Uterus (tissue), 4 donors: ENCODE data around the gene ACADL. TPM values are rescaled to one million over a fixed set of nuclear protein-coding genes. Genes with fewer than 3 reads are reported as not detected.

Source experiments
- DNase-seq, 2 donors: peaks; one replicate each; pipeline ENCODE4 v3.0.0-alpha.2; 2019 to 2020
- H3K27ac ChIP-seq, 2 donors: fragments of 200-600 bp; sonication (generic); 1 replicate in 1 of 2; 2 replicates in 1 of 2; pipeline ENCODE4 v1.5.1; 2016 to 2018
- H3K27me3 ChIP-seq, 2 donors: fragments of 200-600 bp; sonication (generic); one replicate each; pipeline ENCODE4 v1.5.1; 2018 to 2019; ENCODE audit warnings: control low read depth in 1 of 2
- H3K36me3 ChIP-seq, 2 donors: fragments of 200-600 bp; sonication (generic); one replicate each; pipeline ENCODE4 v1.5.1; 2019; ENCODE audit warnings: control low read depth in 1 of 2
- H3K4me1 ChIP-seq, 2 donors: fragments of 200-600 bp; sonication (generic); one replicate each; pipeline ENCODE4 v1.5.1; 2018 to 2019; ENCODE audit warnings: control low read depth in 1 of 2
- H3K4me3 ChIP-seq, 2 donors: fragments of 200-600 bp; sonication (generic); 1 replicate in 1 of 2; 2 replicates in 1 of 2; pipeline ENCODE4 v1.5.1; 2018 to 2019; ENCODE audit warnings: mild to moderate bottlenecking in 1 of 2
- H3K9me3 ChIP-seq, 2 donors: fragments of 200-600 bp; sonication (generic); one replicate each; pipeline ENCODE4 v1.5.1; 2019; ENCODE audit warnings: control low read depth in 1 of 2
- POLR2A ChIP-seq, 2 donors: fragments of 450-650 bp; IDR thresholded peaks; one replicate each; pipeline ENCODE4 v1.6.1; 2016; ENCODE audit warnings: antibody characterized with exemption in 2 of 2, mild to moderate bottlenecking in 1 of 2, moderate library complexity in 1 of 2
- intact Hi-C: fragments of 100-400 bp; cut with DNase I; formaldehyde crosslinking; loops from one replicate; pipeline ENCODE4 v1.15.1; 2023; ENCODE audit warnings: low total_unique reads
- total RNA-seq, 4 donors: library from RNA; depleted of rRNA in 3 of 4; stranded (reverse); fragments of >200 nt in 3 of 4; gene quantifications; one replicate each; pipeline versions ENCODE4 v1.1.0 to v1.2.4, GENCODE V29; 2014 to 2023
- TF ChIP-seq, protein P1 (sequence below), 4 experiments: fragments of 200-600 bp in 2 of 4; fragments of 450-650 bp in 2 of 4; sonication (generic) in 2 of 4; IDR thresholded peaks; one replicate each; pipeline ENCODE4 v1.5.1; 2016 to 2019; ENCODE audit warnings: antibody characterized with exemption in 4 of 4, mild to moderate bottlenecking in 2 of 4, moderate library complexity in 1 of 4
- donor health status: DM: yes; HTN: yes; CAD: no.

ACADL gene
- total RNA-seq = 10 to 100 TPM in 2 of 4 donors, 1 to 10 TPM in 1, under 1 TPM in 1; 0.26 to 12.6 (median 8.1) TPM

DNA sequence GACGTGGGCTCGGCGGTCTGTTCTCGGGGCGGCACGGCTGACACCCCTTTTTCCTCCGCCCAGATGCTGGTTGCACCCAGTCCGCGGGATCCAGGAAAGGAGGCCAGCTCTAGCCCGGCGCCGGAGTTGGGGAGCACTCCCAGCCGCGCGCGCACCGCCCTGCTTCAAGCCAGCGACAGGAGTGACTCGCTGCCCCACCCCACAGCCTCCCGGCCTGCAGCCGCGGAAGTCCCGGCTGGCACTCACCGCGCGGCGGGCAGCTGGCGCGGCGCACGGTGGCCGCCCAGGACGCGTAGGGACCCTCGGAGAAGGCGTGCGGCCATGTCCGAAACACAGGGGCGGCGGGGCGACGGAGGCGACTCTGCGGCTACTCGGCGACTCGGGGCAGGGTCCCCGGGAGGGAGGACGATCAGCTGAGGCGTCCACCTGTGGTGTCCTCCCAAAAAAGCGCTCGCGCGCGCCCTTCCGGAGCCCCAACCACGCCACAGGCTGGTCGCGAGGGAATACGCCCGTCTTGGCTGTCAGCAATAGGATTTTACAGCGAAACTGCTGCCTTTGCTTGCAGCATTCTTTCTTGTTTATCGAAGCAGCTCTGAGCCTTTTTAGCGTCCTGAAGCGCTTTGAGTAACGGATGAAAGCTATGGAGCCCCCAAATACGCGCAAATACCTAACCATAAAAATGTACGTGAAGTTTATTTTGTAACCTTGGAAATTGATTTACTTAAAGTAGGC lies at the start of gene ACADL:
Gene ACADL (minus strand): TSS at position 507 of the 732 bp plus-strand sequence. CDS start 184 bp downstream, at position 323.
- no peak within 1 kb of the TSS for H3K27ac ChIP-seq
- H3K4me3 ChIP-seq = peak within 1 kb of the TSS; percentile 5 to 37
- no peaks in the 10 kb centered on the region for H3K9me3 ChIP-seq
- H3K36me3 ChIP-seq = no peaks in the 10 kb centered on the region
- TF ChIP-seq POLR2A (IDR thresholded peaks at IDR 0.05) = no peak
- TF ChIP-seq, protein P1, sequence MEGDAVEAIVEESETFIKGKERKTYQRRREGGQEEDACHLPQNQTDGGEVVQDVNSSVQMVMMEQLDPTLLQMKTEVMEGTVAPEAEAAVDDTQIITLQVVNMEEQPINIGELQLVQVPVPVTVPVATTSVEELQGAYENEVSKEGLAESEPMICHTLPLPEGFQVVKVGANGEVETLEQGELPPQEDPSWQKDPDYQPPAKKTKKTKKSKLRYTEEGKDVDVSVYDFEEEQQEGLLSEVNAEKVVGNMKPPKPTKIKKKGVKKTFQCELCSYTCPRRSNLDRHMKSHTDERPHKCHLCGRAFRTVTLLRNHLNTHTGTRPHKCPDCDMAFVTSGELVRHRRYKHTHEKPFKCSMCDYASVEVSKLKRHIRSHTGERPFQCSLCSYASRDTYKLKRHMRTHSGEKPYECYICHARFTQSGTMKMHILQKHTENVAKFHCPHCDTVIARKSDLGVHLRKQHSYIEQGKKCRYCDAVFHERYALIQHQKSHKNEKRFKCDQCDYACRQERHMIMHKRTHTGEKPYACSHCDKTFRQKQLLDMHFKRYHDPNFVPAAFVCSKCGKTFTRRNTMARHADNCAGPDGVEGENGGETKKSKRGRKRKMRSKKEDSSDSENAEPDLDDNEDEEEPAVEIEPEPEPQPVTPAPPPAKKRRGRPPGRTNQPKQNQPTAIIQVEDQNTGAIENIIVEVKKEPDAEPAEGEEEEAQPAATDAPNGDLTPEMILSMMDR (IDR thresholded peaks at IDR 0.05) = no peak
- DNase-seq = peak in 1 of 2 donors; percentile 25
- H3K4me1 ChIP-seq = no peaks in the 10 kb centered on the region
- intact Hi-C loops = no loop called here
- H3K27me3 ChIP-seq = peaks cover 0 to 10% of the 10 kb centered on the region in 2 donors

- H3K4me3 ChIP-seq = no peak overlapping the region
- no peak for DNase-seq
- no peaks in the 10 kb centered on the region for H3K4me1 ChIP-seq
- H3K27me3 ChIP-seq = no peaks in the 10 kb centered on the region
- no peak overlapping the region for H3K27ac ChIP-seq
- no peaks in the 10 kb centered on the region for H3K36me3 ChIP-seq
- intact Hi-C loops = no loop called here
- no peak for TF ChIP-seq POLR2A (IDR thresholded peaks at IDR 0.05)
- TF ChIP-seq, protein P1 (IDR thresholded peaks at IDR 0.05) = no peak
- H3K9me3 ChIP-seq = no peaks in the 10 kb centered on the region
Observed at GRCh38 chr2:210271300-210271699, 46.1 kb upstream of the ACADL start.

DNA sequence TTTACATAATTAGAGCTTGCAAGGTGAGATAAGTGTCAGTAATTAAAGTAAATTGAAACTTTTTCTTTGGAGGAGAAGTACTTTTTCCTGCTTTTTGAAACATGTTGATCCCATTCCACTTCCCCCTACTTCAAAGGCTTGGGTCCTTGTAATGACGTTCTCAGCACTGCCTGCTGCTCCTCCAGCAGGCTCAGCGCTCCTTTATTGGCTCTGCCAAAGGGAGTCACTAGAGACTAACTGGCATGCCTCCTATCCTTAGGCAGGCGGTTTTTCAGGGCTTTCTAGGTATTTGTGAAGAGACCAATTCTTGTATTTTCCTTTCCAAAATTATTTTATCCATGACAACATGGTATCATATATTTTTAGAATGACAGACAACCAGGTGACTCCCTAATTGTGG lies 43.9 kb upstream of the ACADL start:
- no peaks in the 10 kb centered on the region for H3K36me3 ChIP-seq
- intact Hi-C loops = no loop called here
- H3K9me3 ChIP-seq = no peaks in the 10 kb centered on the region
- DNase-seq = no peak
- no peak overlapping the region for H3K27ac ChIP-seq
- no peak for TF ChIP-seq POLR2A (IDR thresholded peaks at IDR 0.05)
- TF ChIP-seq, protein P1 (IDR thresholded peaks at IDR 0.05) = no peak
- H3K4me3 ChIP-seq = no peak overlapping the region
- no peaks in the 10 kb centered on the region for H3K27me3 ChIP-seq
- H3K4me1 ChIP-seq = no peaks in the 10 kb centered on the region

GRCh38 chr2:210268281-210268680 lies 43.0 kb upstream of the ACADL start:
- no peak overlapping the region for H3K4me3 ChIP-seq
- no peaks in the 10 kb centered on the region for H3K9me3 ChIP-seq
- H3K36me3 ChIP-seq = no peaks in the 10 kb centered on the region
- no peaks in the 10 kb centered on the region for H3K27me3 ChIP-seq
- H3K4me1 ChIP-seq = no peaks in the 10 kb centered on the region
- no peak overlapping the region for H3K27ac ChIP-seq
- intact Hi-C loops = no loop called here
- TF ChIP-seq POLR2A (IDR thresholded peaks at IDR 0.05) = no peak
- TF ChIP-seq, protein P1 (IDR thresholded peaks at IDR 0.05) = no peak
- DNase-seq = no peak

DNA sequence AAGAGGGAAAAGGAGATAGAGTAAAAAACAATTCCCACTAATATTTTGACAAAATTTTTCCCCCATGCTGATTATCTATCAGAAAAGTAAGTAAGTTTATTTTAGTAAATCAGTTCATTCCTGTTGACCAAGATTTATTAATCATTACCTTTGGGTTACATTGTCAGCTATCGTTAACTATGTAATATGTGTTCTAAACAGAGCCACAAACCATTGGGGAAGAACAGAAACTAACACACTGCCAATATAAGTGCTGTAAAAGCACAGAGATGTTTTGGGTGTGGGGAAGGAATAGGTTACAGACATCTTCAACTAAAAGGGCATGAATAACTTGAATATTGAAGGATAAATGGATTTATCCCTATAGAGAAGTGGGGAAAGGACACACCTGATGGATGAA lies 42.5 kb upstream of the ACADL start:
- Histone ChIP-seq H3K9me3 (no peaks in the 10 kb centered on the region), H3K4me1 (no peaks in the 10 kb centered on the region), H3K36me3 (no peaks in the 10 kb centered on the region), H3K27me3 (no peaks in the 10 kb centered on the region), H3K27ac (no peak overlapping the region), H3K4me3 (no peak overlapping the region)
- DNase-seq = no peak
- no peak for TF ChIP-seq POLR2A (IDR thresholded peaks at IDR 0.05)
- TF ChIP-seq, protein P1 (IDR thresholded peaks at IDR 0.05) = no peak
- intact Hi-C loops = no loop called here
